HG02870 (cell line): Measurements from ENCODE around the gene EEF1G.
"Not testable (repeated sequence)": the region's sequence is repeated elsewhere in the genome, so short reads cannot be mapped to it uniquely, and the experiment has no call there.

ENCODE experiments used
- ATAC-seq: cut with Tn5 transposase; IDR thresholded peaks from one replicate; pipeline ENCODE4 v1.9.1; 2021; ENCODE audit warnings: mild to moderate bottlenecking, moderate library complexity; ENCODE audit not compliant: unreplicated experiment

EEF1G gene

DNA sequence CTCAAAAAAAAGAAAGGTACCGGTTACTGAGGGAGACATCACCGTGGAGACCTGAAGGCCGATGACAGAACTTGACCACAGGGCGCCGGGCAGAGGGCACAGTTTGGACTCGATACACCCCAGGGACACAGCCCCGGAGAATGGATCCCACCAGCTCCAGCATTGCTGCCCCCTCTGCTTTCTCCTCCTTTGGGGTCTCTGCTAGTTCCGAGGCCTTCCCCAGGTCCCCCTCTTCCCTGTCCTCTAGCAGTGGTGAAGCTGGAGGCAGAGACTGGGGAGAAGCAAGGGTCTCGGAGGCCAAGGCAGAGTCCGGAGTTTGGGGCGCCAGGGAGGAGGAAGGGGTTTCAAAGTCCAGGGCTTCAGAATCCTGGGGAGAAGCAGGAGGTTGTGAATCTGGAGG lies 4.8 kb upstream of the EEF1G start:
- no peak for ATAC-seq

GRCh38 chr11:62577046-62577714 lies 3.5 kb upstream of the EEF1G start:
- no peak for ATAC-seq

GRCh38 chr11:62575837-62576236 lies 2.1 kb upstream of the EEF1G start:
- ATAC-seq = no peak

GRCh38 chr11:62575156-62575555 lies 1.5 kb upstream of the EEF1G start:
- ATAC-seq = no peak

- no peak for ATAC-seq
Measured at GRCh38 chr11:62574363-62575071, 826 bp upstream of the EEF1G start.

- no peak for ATAC-seq
Measured at GRCh38 chr11:62573006-62573591, 592 bp downstream of the EEF1G start.

DNA sequence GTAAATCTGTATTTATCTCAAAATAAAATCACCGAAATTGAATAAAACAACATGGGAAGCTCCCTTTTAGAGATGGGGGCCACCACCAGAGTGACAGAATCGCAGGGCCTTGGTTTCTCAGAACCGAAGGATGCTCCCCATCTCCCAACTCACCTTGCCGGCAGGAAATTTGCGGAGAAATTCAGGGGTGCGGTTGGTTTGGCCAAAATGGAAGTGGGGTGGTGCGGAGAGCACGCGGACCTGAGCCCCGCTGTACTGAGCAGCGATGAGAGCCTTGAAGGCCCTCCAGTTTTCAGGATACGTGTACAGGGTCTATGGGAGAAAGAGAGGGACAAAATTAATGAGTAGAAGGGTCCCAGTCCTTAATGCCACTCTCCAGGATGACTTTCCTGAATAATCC lies 1.3 kb downstream of the EEF1G start:
- ATAC-seq = no peak

GRCh38 chr11:62571493-62571892 lies 2.2 kb downstream of the EEF1G start:
- not testable (repeated sequence) for ATAC-seq

GRCh38 chr11:62570903-62571302 lies 2.8 kb downstream of the EEF1G start:
- not testable (repeated sequence) for ATAC-seq

DNA sequence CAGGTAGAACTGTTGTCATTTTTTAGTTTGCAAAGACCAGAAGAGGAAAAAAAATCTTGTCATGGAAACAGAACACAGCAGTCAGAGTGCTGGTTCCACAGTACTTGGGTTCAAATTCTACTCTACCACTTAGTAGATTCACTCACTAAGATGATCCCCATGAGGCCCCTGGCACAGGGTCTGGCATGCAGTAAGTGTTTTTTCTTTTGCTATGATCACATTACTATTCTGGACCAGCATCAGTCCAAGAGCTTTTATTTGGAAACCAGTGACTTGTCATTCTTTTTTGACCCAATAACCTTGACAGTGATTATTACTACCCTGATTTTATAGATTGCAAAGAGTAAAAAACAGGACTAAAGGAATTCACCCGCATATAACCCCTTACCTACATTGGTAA lies 4.1 kb downstream of the EEF1G start:
- ATAC-seq = no peak

DNA sequence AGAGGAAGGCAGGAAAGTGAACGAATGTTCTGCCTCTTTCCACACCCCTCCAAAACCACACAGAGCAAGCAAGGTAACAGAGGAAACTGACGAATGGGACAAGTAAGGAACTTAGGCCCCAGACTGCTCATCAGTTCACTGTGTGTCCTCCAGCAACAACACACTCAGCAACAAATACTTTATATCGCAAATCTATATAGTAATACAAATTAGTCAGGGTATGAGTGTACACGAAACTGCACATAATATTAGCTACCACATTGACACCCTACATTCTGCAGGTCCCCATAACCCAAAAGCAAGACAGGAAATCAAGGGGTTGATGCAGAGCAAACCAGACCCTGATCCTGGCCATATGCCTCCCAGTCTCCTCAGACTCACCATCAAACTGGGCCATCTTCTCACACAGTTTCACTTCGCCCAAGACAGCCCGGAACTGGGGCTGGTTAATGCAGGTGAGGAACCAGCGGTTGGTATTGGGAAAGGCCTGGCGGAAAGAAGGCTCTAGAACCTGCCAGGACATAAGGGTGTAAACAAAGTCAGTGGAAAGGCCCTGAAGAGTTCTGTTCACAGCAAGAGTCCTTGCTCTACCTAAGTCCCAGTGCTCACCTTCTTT lies 6.6 kb downstream of the EEF1G start:
- ATAC-seq = no peak

- ATAC-seq = no peak
Measured at GRCh38 chr11:62566247-62566646, 7.4 kb downstream of the EEF1G start.

- ATAC-seq = no peak
Measured at GRCh38 chr11:62565100-62565802, 8.4 kb downstream of the EEF1G start.

DNA sequence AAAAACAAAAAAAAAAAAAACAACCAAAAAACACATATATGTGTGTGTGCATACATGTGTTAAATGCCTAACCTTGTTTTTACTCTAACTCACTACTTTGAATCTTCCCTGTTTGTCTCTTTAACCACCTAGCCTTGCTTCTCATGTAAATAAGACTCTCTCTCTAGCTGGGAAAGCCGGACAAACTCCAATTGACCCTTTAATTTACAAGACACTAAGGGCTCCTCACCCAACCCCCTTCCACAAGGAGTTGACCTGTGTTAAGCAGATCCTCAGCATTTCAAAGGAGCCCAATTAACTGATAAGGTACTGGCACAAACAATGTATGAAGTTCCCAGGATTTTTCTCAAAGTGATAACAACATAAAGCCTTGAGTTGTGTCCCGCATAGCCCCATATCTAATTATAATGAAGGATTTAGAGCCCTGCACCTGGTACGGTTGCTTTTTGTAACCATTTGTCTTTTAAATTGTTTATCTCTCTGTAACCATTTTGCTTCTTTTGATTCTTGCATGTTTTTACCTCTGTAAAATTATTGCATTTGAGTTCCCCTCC lies 11.9 kb downstream of the EEF1G start:
- ATAC-seq = not testable (repeated sequence)

- ATAC-seq = no peak
Measured at GRCh38 chr11:62560566-62561103, 13.1 kb downstream of the EEF1G start.

DNA sequence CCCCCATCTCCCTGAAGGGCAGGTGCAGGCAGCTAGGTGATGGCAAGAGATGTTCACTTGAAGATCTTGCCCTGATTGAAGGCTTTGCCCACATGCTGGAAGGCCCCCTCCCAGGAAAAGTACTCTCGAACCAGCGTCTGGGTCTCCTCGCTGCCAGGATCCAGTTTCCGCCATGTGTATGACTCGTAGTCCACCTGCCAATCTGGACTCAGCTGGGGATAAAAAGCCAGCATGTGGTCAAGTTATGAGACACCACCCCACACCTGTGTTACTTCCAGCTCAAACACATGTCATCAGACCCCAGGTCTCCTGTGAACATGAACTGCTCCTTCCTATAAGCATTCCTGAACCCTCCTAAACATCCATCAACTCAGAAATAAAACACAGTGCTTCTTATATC lies 14.1 kb downstream of the EEF1G start:
- not testable (repeated sequence) for ATAC-seq

GRCh38 chr11:62559204-62559603 lies 14.5 kb downstream of the EEF1G start:
- ATAC-seq = no peak

- ATAC-seq = no peak
Measured at GRCh38 chr11:62558669-62559068, 15.0 kb downstream of the EEF1G start.

DNA sequence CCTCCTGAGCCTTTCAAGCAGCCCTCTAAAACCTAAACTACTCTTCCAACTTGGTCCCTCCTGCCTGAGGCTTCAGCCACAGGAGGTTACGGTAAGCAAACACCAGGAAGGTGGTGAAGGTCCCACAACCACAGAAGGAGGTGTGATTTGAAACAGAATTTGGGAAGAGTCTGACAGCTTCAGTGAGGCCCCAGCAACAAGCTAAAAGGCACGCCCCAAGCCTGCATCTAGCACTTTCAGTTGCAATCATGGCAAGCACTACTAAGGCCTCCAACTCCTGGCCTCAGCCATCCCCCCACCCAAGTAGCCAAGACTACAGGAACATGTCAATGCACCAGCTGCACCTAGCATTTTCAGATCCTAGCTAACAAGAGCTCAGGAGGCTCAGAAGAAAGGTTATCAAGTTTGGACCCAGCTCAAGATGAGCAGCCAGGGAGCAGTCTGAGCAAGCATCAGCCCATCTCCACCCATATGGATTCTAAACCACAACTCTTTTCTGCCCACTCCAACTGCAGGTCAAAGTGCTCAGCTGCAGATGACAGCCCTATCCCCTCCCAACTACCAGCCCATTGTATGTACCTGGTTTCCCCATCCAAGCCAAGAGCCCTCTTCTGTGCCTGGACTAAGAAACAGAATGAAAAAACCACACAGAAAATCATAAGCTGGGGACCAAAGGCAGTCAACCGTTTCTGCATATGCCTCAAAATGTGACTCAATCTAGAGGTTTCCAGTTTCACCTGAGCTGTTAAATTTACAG lies 16.6 kb downstream of the EEF1G start:
- no peak for ATAC-seq
